Right forelimb (tissue), 1 donor: ENCODE data around the gene CCT5.
"Not testable (repeated sequence)": the region's sequence is repeated elsewhere in the genome, so short reads cannot be mapped to it uniquely, and the experiment has no call there.

Experiments used
- DNase-seq: peaks from one replicate; pipeline ENCODE4 v3.0.0-alpha.2; 2018

Gene CCT5

GRCh38 chr5:10247217-10247616, 2.9 kb upstream of the CCT5 start:
- not testable (repeated sequence) for DNase-seq

- no peak for DNase-seq
Observed at GRCh38 chr5:10248378-10249260, 1.5 kb upstream of the CCT5 start.

GRCh38 chr5:10250806-10251276, 761 bp downstream of the CCT5 start:
- no peak for DNase-seq

GRCh38 chr5:10251405-10251804, 1.3 kb downstream of the CCT5 start:
- no peak for DNase-seq

GRCh38 chr5:10253390-10253789, 3.3 kb downstream of the CCT5 start:
- no peak for DNase-seq

- no peak for DNase-seq
Observed at GRCh38 chr5:10254686-10255085, 4.6 kb downstream of the CCT5 start.

GRCh38 chr5:10257870-10258269, 7.8 kb downstream of the CCT5 start:
- no peak for DNase-seq

GRCh38 chr5:10259899-10260298, 9.8 kb downstream of the CCT5 start:
- DNase-seq, result no peak

- DNase-seq, result no peak
Observed at GRCh38 chr5:10261065-10261464, 11.0 kb downstream of the CCT5 start.

GRCh38 chr5:10262121-10262774, 12.2 kb downstream of the CCT5 start:
- DNase-seq, result no peak

GRCh38 chr5:10262995-10263394, 12.9 kb downstream of the CCT5 start:
- DNase-seq, result no peak

- no peak for DNase-seq
Observed at GRCh38 chr5:10264604-10265003, 14.5 kb downstream of the CCT5 start.

GRCh38 chr5:10265245-10266109, 15.4 kb downstream of the CCT5 start:
- no peak for DNase-seq

GRCh38 chr5:10266137-10266536, 16.1 kb downstream of the CCT5 start:
- DNase-seq, result no peak

GRCh38 chr5:10266839-10267238, 16.8 kb downstream of the CCT5 start:
- DNase-seq, result no peak

GRCh38 chr5:10268100-10268499, 18.0 kb downstream of the CCT5 start:
- no peak for DNase-seq

- no peak for DNase-seq
Observed at GRCh38 chr5:10272053-10272874, 22.2 kb downstream of the CCT5 start.

GRCh38 chr5:10272875-10273209, 22.8 kb downstream of the CCT5 start:
- not testable (repeated sequence) for DNase-seq

GRCh38 chr5:10275460-10275859, 25.4 kb downstream of the CCT5 start:
- no peak for DNase-seq

GRCh38 chr5:10275991-10276390, 25.9 kb downstream of the CCT5 start:
- no peak for DNase-seq

- no peak for DNase-seq
Observed at GRCh38 chr5:10276691-10277090, 26.6 kb downstream of the CCT5 start.
